HEK293 (cell line): Measurements from ENCODE around the gene SLC35F4.

Experiments
- CTCF ChIA-PET: fragments of 350-600 bp; formaldehyde crosslinking; extraction: SDS; loops from one replicate; lab custom pipeline; 2021; ENCODE audit warnings: antibody characterized with exemption; lab: Yijun Ruan, JAX
- POLR2A ChIA-PET: fragments of 300-600 bp; formaldehyde crosslinking; extraction: SDS; loops from one replicate; lab custom pipeline; 2020; ENCODE audit warnings: antibody characterized with exemption, inconsistent platforms; lab: Yijun Ruan, JAX
- H3K27ac ChIP-seq: fragments of 200-500 bp; sonication (Bioruptor generic); 2 replicates; pipeline ENCODE4 v1.5.1; 2014; ENCODE audit warnings: low read depth, low read length, control low read depth, inconsistent platforms; ENCODE audit errors: extremely low read depth
- H3K36me3 ChIP-seq, 2 experiments: fragments of 200-500 bp in 1 of 2; sonication (Bioruptor generic) in 1 of 2; 1 replicate in 1 of 2; 2 replicates in 1 of 2; pipeline ENCODE4 v1.5.1; 2014 to 2017; ENCODE audit warnings: inconsistent platforms in 2 of 2, low read length in 2 of 2; ENCODE audit not compliant: control insufficient read depth in 2 of 2, insufficient read depth in 1 of 2
- H3K4me1 ChIP-seq: fragments of 200-500 bp; sonication (Bioruptor generic); 2 replicates; pipeline ENCODE4 v1.5.1; 2014; ENCODE audit warnings: mild to moderate bottlenecking, low read length, inconsistent platforms; ENCODE audit not compliant: control insufficient read depth, insufficient read depth
- H3K4me3 ChIP-seq: 2 replicates; pipeline ENCODE4 v1.5.1; 2011; ENCODE audit warnings: low read depth, mild to moderate bottlenecking, control low read depth, low read length, moderate library complexity
- H3K9me3 ChIP-seq: fragments of 200-500 bp; sonication (Bioruptor generic); 2 replicates; pipeline ENCODE4 v1.5.1; 2014; ENCODE audit warnings: low read depth, low read length, inconsistent platforms; ENCODE audit not compliant: control insufficient read depth, insufficient read depth
- BCL11B ChIP-seq: fragments of 450-650 bp; formaldehyde crosslinking; IDR thresholded peaks from 2 replicates; pipeline ENCODE4 v1.5.1; 2016; ENCODE audit warnings: low read depth, missing biosample characterization, missing genetic modification characterization
- IKZF3 ChIP-seq: fragments of 450-650 bp; IDR thresholded peaks from 2 replicates; pipeline ENCODE4 v1.5.0; 2018; ENCODE audit warnings: missing biosample characterization, mild to moderate bottlenecking, missing genetic modification characterization, moderate library complexity
- KLF7 ChIP-seq: fragments of 450-650 bp; formaldehyde crosslinking; IDR thresholded peaks from 2 replicates; pipeline ENCODE4 v1.5.1; 2016; ENCODE audit warnings: missing biosample characterization, missing genetic modification characterization, borderline replicate concordance
- PRDM6 ChIP-seq: fragments of 450-650 bp; formaldehyde crosslinking; IDR thresholded peaks from 2 replicates; pipeline ENCODE4 v1.5.1; 2017; ENCODE audit warnings: missing biosample characterization, missing genetic modification characterization
- ZBTB10 ChIP-seq: fragments of 450-650 bp; formaldehyde crosslinking; IDR thresholded peaks from 2 replicates; pipeline ENCODE4 v1.5.1; 2016; ENCODE audit warnings: missing biosample characterization, missing genetic modification characterization
- ZNF157 ChIP-seq: fragments of 450-650 bp; formaldehyde crosslinking; IDR thresholded peaks from 2 replicates; pipeline ENCODE4 v1.5.1; 2016; ENCODE audit warnings: missing biosample characterization, missing genetic modification characterization
- ZNF211 ChIP-seq: fragments of 450-650 bp; formaldehyde crosslinking; IDR thresholded peaks from 2 replicates; pipeline ENCODE4 v1.5.1; 2016; ENCODE audit warnings: low read depth, missing biosample characterization, missing genetic modification characterization
- ZNF518A ChIP-seq: fragments of 450-650 bp; formaldehyde crosslinking; conservative IDR thresholded peaks from 2 replicates; pipeline ENCODE4 v1.5.1; 2016; ENCODE audit warnings: low read depth, missing biosample characterization, missing genetic modification characterization
- ZNF610 ChIP-seq: fragments of 450-650 bp; formaldehyde crosslinking; IDR thresholded peaks from 2 replicates; pipeline ENCODE4 v1.5.1; 2016; ENCODE audit warnings: missing biosample characterization, missing genetic modification characterization, borderline replicate concordance
- ZNF626 ChIP-seq: fragments of 450-650 bp; sonication (Bioruptor Pico); formaldehyde crosslinking; IDR thresholded peaks from 2 replicates; pipeline ENCODE4 v1.5.1; 2018; ENCODE audit warnings: missing biosample characterization, missing genetic modification characterization, inconsistent platforms
- ZNF629 ChIP-seq: fragments of 450-650 bp; formaldehyde crosslinking; IDR thresholded peaks from 2 replicates; pipeline ENCODE4 v1.5.1; 2017; ENCODE audit warnings: missing biosample characterization, missing genetic modification characterization
- ZNF654 ChIP-seq: fragments of 450-650 bp; formaldehyde crosslinking; IDR thresholded peaks from 2 replicates; pipeline ENCODE4 v1.5.1; 2016; ENCODE audit warnings: low read depth, missing biosample characterization, missing genetic modification characterization
- ZNF660 ChIP-seq: fragments of 450-650 bp; IDR thresholded peaks from 2 replicates; pipeline ENCODE4 v1.5.1; 2018; ENCODE audit warnings: missing biosample characterization, mild to moderate bottlenecking, missing genetic modification characterization
- ZNF777 ChIP-seq: fragments of 450-650 bp; formaldehyde crosslinking; IDR thresholded peaks from 2 replicates; pipeline ENCODE4 v1.5.1; 2017; ENCODE audit warnings: missing biosample characterization, missing genetic modification characterization, borderline replicate concordance

The SLC35F4 gene

GRCh38 chr14:57547131-57547530 is 318.8 kb downstream of the SLC35F4 start:
- no peak overlapping the region for H3K4me3 ChIP-seq
- POLR2A ChIA-PET, result no interaction called here
- TF ChIP-seq ZNF777 (tag by site-specific recombination) (no peak), ZNF211 (tag by site-specific recombination) (no peak), KLF7 (tag by site-specific recombination) (no peak), IKZF3 (tag by site-specific recombination) (no peak), ZNF629 (tag by site-specific recombination) (no peak), ZBTB10 (tag by site-specific recombination) (no peak), ZNF610 (tag by site-specific recombination) (no peak), ZNF660 (no peak), BCL11B (tag by site-specific recombination) (no peak), ZNF157 (tag by site-specific recombination) (no peak)
- TF ChIP-seq, all 188 proteins: peak for 0
- Histone ChIP-seq H3K36me3 (no peaks in the 10 kb centered on the region), H3K4me1 (no peaks in the 10 kb centered on the region), H3K27ac (no peak overlapping the region), H3K9me3 (no peaks in the 10 kb centered on the region)
- CTCF ChIA-PET, result no interaction called here

DNA sequence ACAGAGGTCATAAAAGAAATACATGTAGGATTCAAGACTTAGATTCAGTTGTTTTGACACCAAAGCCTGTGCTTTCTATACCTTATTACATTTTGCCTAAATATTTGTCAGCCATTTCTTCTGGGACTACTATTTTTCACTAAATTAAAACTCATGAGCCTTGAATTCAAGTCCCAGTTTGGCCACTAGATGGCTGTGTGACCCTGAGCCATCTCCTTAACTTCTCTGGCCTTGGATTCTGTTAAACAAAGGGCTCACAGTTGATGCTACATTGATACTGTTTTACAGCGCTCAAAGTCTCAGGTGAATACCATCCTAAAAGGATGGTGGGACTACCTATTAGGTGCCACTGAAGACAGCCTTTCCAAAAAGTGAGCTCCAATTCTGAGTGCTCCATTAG is 332.7 kb downstream of the SLC35F4 start:
- H3K4me3 ChIP-seq, result no peak overlapping the region
- ChIA-PET POLR2A (no interaction called here), CTCF (interaction anchor here (0.6 to 1.1 kb wide), 5 partner anchors 11 to 542 kb away, joined by 3 to 4 read pairs (median 3); no protein-coding TSS in a partner anchor)
- no peak overlapping the region for H3K27ac ChIP-seq
- H3K36me3 ChIP-seq, result no peaks in the 10 kb centered on the region
- no peaks in the 10 kb centered on the region for H3K9me3 ChIP-seq
- TF ChIP-seq ZNF654 (tag by site-specific recombination) (peak; percentile 14; the same call in 1 of the 2 replicates), ZNF518A (tag by site-specific recombination) (no peak), ZNF626 (no peak), PRDM6 (no peak)
- no peaks in the 10 kb centered on the region for H3K4me1 ChIP-seq
